Progenitor cell of endocrine pancreas (in vitro differentiated cells): Measurements from ENCODE around the gene OSGIN1. TPM values are rescaled to one million over a fixed set of nuclear protein-coding genes. Genes with fewer than 3 reads are reported as not detected.

ENCODE experiments used
- DNase-seq: peaks from one replicate; pipeline ENCODE4 v3.0.0; 2021; ENCODE audit warnings: low spot score; ENCODE audit not compliant: unreplicated experiment
- H3K27ac Mint-ChIP-seq: 2 replicates; pipeline ENCODE4 v1.8.0; 2021; ENCODE audit warnings: mild to moderate bottlenecking, moderate library complexity, mixed read lengths
- H3K27me3 Mint-ChIP-seq: 2 replicates; pipeline ENCODE4 v1.8.0; 2021; ENCODE audit warnings: mixed read lengths
- H3K36me3 Mint-ChIP-seq: 2 replicates; pipeline ENCODE4 v1.8.0; 2022; ENCODE audit warnings: mixed read lengths; ENCODE audit not compliant: insufficient read depth
- H3K4me1 Mint-ChIP-seq: 2 replicates; pipeline ENCODE4 v1.8.0; 2021; ENCODE audit warnings: low read depth, mixed read lengths
- H3K4me3 Mint-ChIP-seq: 2 replicates; pipeline ENCODE4 v1.8.0; 2021; ENCODE audit warnings: low read depth, mild to moderate bottlenecking, moderate library complexity, mixed read lengths
- H3K9me3 Mint-ChIP-seq: 2 replicates; pipeline ENCODE4 v1.8.0; 2021; ENCODE audit warnings: low read depth, mixed read lengths
- CTCF ChIP-seq: fragments of 200-600 bp; sonication (generic); IDR thresholded peaks from one replicate; pipeline ENCODE4 v1.5.0; 2021; ENCODE audit warnings: antibody characterized with exemption, mild to moderate bottlenecking; ENCODE audit not compliant: unreplicated experiment
- total RNA-seq: library from RNA; stranded (reverse); gene quantifications from 2 replicates; pipeline ENCODE4 v1.2.1, GENCODE V29; 2021

The OSGIN1 gene
- total RNA-seq, 1 donor from 2014 or later, result 2.7 TPM

- no peaks in the 10 kb centered on the region for H3K4me1 Mint-ChIP-seq
- no peaks in the 10 kb centered on the region for H3K27me3 Mint-ChIP-seq
- peaks cover 47% of the 10 kb centered on the region for H3K36me3 Mint-ChIP-seq
These were observed 38.0 kb upstream of the OSGIN1 start for GRCh38 chr16:83915081-83915480.

GRCh38 chr16:83915491-83915890 lies 37.5 kb upstream of the OSGIN1 start:
- Mint-ChIP-seq H3K27ac (no peak overlapping the region), H3K9me3 (no peaks in the 10 kb centered on the region), H3K4me3 (no peak overlapping the region), H3K4me1 (no peaks in the 10 kb centered on the region), H3K36me3 (peaks cover 49% of the 10 kb centered on the region), H3K27me3 (no peaks in the 10 kb centered on the region)
- no peak for DNase-seq
- no peak for TF ChIP-seq CTCF

More at GRCh38 chr16:83915081-83915480, 38.0 kb upstream of the OSGIN1 start:
- H3K9me3 Mint-ChIP-seq, result no peaks in the 10 kb centered on the region
- DNase-seq, result no peak
- H3K4me3 Mint-ChIP-seq, result no peak overlapping the region
- H3K27ac Mint-ChIP-seq, result no peak overlapping the region
- no peak for TF ChIP-seq CTCF

GRCh38 chr16:83917152-83918120 lies 35.6 kb upstream of the OSGIN1 start:
- Mint-ChIP-seq H3K27ac (no peak overlapping the region), H3K36me3 (peaks cover 44% of the 10 kb centered on the region), H3K4me3 (no peak overlapping the region), H3K4me1 (no peaks in the 10 kb centered on the region), H3K27me3 (no peaks in the 10 kb centered on the region), H3K9me3 (no peaks in the 10 kb centered on the region)
- no peak for TF ChIP-seq CTCF
- no peak for DNase-seq

GRCh38 chr16:83920894-83921491 lies 32.0 kb upstream of the OSGIN1 start:
- TF ChIP-seq CTCF, result no peak
- H3K9me3 Mint-ChIP-seq, result no peaks in the 10 kb centered on the region
- H3K4me1 Mint-ChIP-seq, result no peaks in the 10 kb centered on the region
- no peaks in the 10 kb centered on the region for H3K27me3 Mint-ChIP-seq
- no peak overlapping the region for H3K4me3 Mint-ChIP-seq
- no peak overlapping the region for H3K27ac Mint-ChIP-seq
- H3K36me3 Mint-ChIP-seq, result peaks cover 33% of the 10 kb centered on the region
- no peak for DNase-seq

- no peak for TF ChIP-seq CTCF
- H3K4me1 Mint-ChIP-seq, result peaks cover 5% of the 10 kb centered on the region
- no peaks in the 10 kb centered on the region for H3K9me3 Mint-ChIP-seq
- DNase-seq, result no peak
- H3K27ac Mint-ChIP-seq, result peak overlapping the region; percentile 67
- no peak overlapping the region for H3K4me3 Mint-ChIP-seq
- no peaks in the 10 kb centered on the region for H3K27me3 Mint-ChIP-seq
- peaks cover 17% of the 10 kb centered on the region for H3K36me3 Mint-ChIP-seq
These were observed 29.3 kb upstream of the OSGIN1 start for GRCh38 chr16:83923581-83924365.
